SU-DHL-6 (cell line): ENCODE results near the gene PLEKHG3.

Experiments used
- H2AFZ ChIP-seq: fragments of 200-600 bp; sonication (generic); 2 replicates; pipeline ENCODE4 v1.6.1; 2014; ENCODE audit warnings: low read depth, mild to moderate bottlenecking, moderate library complexity, mixed read lengths, antibody characterized with exemption, low read length; ENCODE audit not compliant: severe bottlenecking
- H3F3A ChIP-seq: fragments of 200-600 bp; shearing (Covaris generic); 2 replicates; pipeline ENCODE4 v1.6.0; 2016; ENCODE audit warnings: antibody characterized with exemption, mild to moderate bottlenecking; ENCODE audit not compliant: insufficient read depth
- H3K27ac ChIP-seq: fragments of 200-600 bp; sonication (generic); 2 replicates; pipeline ENCODE4 v1.5.1; 2016; ENCODE audit warnings: low read depth, mild to moderate bottlenecking, low read length, moderate library complexity, mixed read lengths
- H3K27me3 ChIP-seq: fragments of 200-600 bp; sonication (generic), shearing (Covaris generic); 2 replicates; pipeline ENCODE4 v1.6.0; 2014; ENCODE audit warnings: mild to moderate bottlenecking, low read length
- H3K36me3 ChIP-seq: fragments of 200-600 bp; sonication (generic); 2 replicates; pipeline ENCODE4 v1.6.1; 2014; ENCODE audit warnings: mild to moderate bottlenecking, low read length, mixed read lengths
- H3K4me2 ChIP-seq: fragments of 300-600, 200-600 bp; shearing (Covaris generic), sonication (generic); 2 replicates; pipeline ENCODE4 v1.6.0; 2014; ENCODE audit warnings: low read length, low read depth, mild to moderate bottlenecking; ENCODE audit not compliant: poor library complexity, severe bottlenecking
- H3K4me3 ChIP-seq: fragments of 200-600 bp; sonication (generic); 2 replicates; pipeline ENCODE4 v1.5.1; 2014; ENCODE audit warnings: antibody characterized with exemption, low read length, mild to moderate bottlenecking, mixed read lengths; ENCODE audit not compliant: insufficient read depth, poor library complexity, severe bottlenecking
- H3K79me2 ChIP-seq: fragments of 200-600 bp; sonication (generic); 2 replicates; pipeline ENCODE4 v1.6.1; 2014; ENCODE audit warnings: mild to moderate bottlenecking, low read length, moderate library complexity; ENCODE audit not compliant: insufficient read depth
- H3K9ac ChIP-seq: fragments of 200-600 bp; sonication (generic); 2 replicates; pipeline ENCODE4 v1.7.0; 2014; ENCODE audit warnings: mild to moderate bottlenecking, low read length
- H3K9me2 ChIP-seq: fragments of 200-600 bp; sonication (generic); replicated peaks from 2 replicates; pipeline ENCODE4 v1.6.1; 2014; ENCODE audit warnings: low read length; ENCODE audit not compliant: insufficient read depth
- H3K9me3 ChIP-seq: fragments of 200-600 bp; sonication (generic); 2 replicates; pipeline ENCODE4 v1.6.1; 2014; ENCODE audit warnings: low read length, mixed read lengths; ENCODE audit not compliant: insufficient read depth
- H4K20me1 ChIP-seq: fragments of 200-600 bp; sonication (generic); 2 replicates; pipeline ENCODE4 v1.6.1; 2014; ENCODE audit warnings: low read depth, mild to moderate bottlenecking, antibody characterized with exemption, low read length, moderate library complexity, mixed read lengths
- CTCF ChIP-seq: fragments of 200-600 bp; sonication (generic); IDR thresholded peaks from one replicate; pipeline ENCODE4 v1.5.1; 2017; ENCODE audit warnings: antibody characterized with exemption, mild to moderate bottlenecking, low read length, moderate library complexity; ENCODE audit not compliant: insufficient read depth, poor library complexity, severe bottlenecking
- EZH2phosphoT487 ChIP-seq: fragments of 200-600 bp; sonication (generic), shearing (Covaris generic); conservative IDR thresholded peaks from 2 replicates; pipeline ENCODE4 v1.6.1; 2018; ENCODE audit warnings: mild to moderate bottlenecking, antibody characterized with exemption, low read length, moderate library complexity, mixed read lengths

PLEKHG3 gene

GRCh38 chr14:64762044-64763034, 58.1 kb downstream of the PLEKHG3 start:
- Histone ChIP-seq H2AFZ (no peak overlapping the region), H3K9me2 (no peaks in the 10 kb centered on the region), H3K36me3 (no peaks in the 10 kb centered on the region), H3F3A (no peaks in the 10 kb centered on the region), H3K4me3 (no peak overlapping the region), H3K9me3 (no peaks in the 10 kb centered on the region), H3K9ac (no peak overlapping the region), H3K4me2 (no peak overlapping the region), H4K20me1 (no peaks in the 10 kb centered on the region), H3K79me2 (no peaks in the 10 kb centered on the region), H3K27ac (no peak overlapping the region), H3K27me3 (no peaks in the 10 kb centered on the region)
- no peak for TF ChIP-seq CTCF
- no peak for TF ChIP-seq EZH2phosphoT487

GRCh38 chr14:64763085-64763782, 59.0 kb downstream of the PLEKHG3 start:
- no peak for TF ChIP-seq EZH2phosphoT487
- no peak for TF ChIP-seq CTCF
- Histone ChIP-seq H3K9me2 (no peaks in the 10 kb centered on the region), H2AFZ (no peak overlapping the region), H3K9me3 (no peaks in the 10 kb centered on the region), H3K79me2 (no peaks in the 10 kb centered on the region), H3F3A (no peaks in the 10 kb centered on the region), H3K27ac (no peak overlapping the region), H3K36me3 (no peaks in the 10 kb centered on the region), H4K20me1 (no peaks in the 10 kb centered on the region), H3K4me2 (no peak overlapping the region), H3K27me3 (no peaks in the 10 kb centered on the region), H3K9ac (no peak overlapping the region), H3K4me3 (no peak overlapping the region)

GRCh38 chr14:64763801-64764621, 59.8 kb downstream of the PLEKHG3 start:
- TF ChIP-seq EZH2phosphoT487 = no peak
- no peak for TF ChIP-seq CTCF
- H3K36me3 ChIP-seq = no peaks in the 10 kb centered on the region
- no peaks in the 10 kb centered on the region for H3F3A ChIP-seq
- H3K4me3 ChIP-seq = no peak overlapping the region
- H3K9me2 ChIP-seq = no peaks in the 10 kb centered on the region
- no peak overlapping the region for H3K4me2 ChIP-seq
- no peaks in the 10 kb centered on the region for H4K20me1 ChIP-seq
- no peaks in the 10 kb centered on the region for H3K79me2 ChIP-seq
- no peaks in the 10 kb centered on the region for H3K27me3 ChIP-seq
- H3K9ac ChIP-seq = no peak overlapping the region
- no peak overlapping the region for H3K27ac ChIP-seq
- H2AFZ ChIP-seq = no peak overlapping the region
- H3K9me3 ChIP-seq = no peaks in the 10 kb centered on the region
